H1 (cell line): ENCODE data around the gene TMEM40. TPM values are rescaled to one million over a fixed set of nuclear protein-coding genes. Genes with fewer than 3 reads are reported as not detected.

Experiments
- CTCF ChIA-PET: fragments of 300-600 bp; sonication (Branson Sonifier 250); formaldehyde crosslinking; loops from one replicate; lab custom pipeline; 2021; ENCODE audit not compliant: partially characterized antibody; lab: Charles Lee
- POLR2A ChIA-PET: fragments of 300-600 bp; sonication (Branson Sonifier 250); formaldehyde crosslinking; loops from one replicate; lab custom pipeline; 2021; ENCODE audit warnings: inconsistent platforms; ENCODE audit not compliant: partially characterized antibody; lab: Charles Lee
- DNase-seq, 2 experiments: peaks; one replicate each; pipeline versions ENCODE4 v3.0.0 to v3.0.0-alpha.2; 2010 to 2022; ENCODE audit warnings: low spot score in 2 of 2, low read depth in 1 of 2, mixed read lengths in 1 of 2
- FAIRE-seq: peaks from 2 replicates; lab custom pipeline; 2011; peaks lifted over from hg19 to GRCh38; lab: Jason Lieb, UNC
- H2AFZ ChIP-seq: 2 replicates; pipeline ENCODE4 v1.8.1; 2012; ENCODE audit warnings: low read length, inconsistent platforms
- H2AK5ac ChIP-seq: 2 replicates; pipeline ENCODE4 v1.6.1; 2013; ENCODE audit warnings: low read depth, low read length
- H2BK120ac ChIP-seq: replicated peaks from 2 replicates; pipeline ENCODE3; 2013; ENCODE audit warnings: low read depth, low read length, inconsistent platforms
- H2BK12ac ChIP-seq: 2 replicates; pipeline ENCODE4 v1.6.1; 2013; ENCODE audit warnings: low read depth, low read length
- H2BK15ac ChIP-seq: 2 replicates; pipeline ENCODE4 v1.6.1; 2013; ENCODE audit warnings: low read length
- H2BK20ac ChIP-seq: 2 replicates; pipeline ENCODE4 v1.6.1; 2013; ENCODE audit warnings: low read length
- H2BK5ac ChIP-seq: 2 replicates; pipeline ENCODE4 v1.6.1; 2013; ENCODE audit warnings: low read depth, low read length
- H3K14ac ChIP-seq: 2 replicates; pipeline ENCODE4 v1.6.1; 2013; ENCODE audit warnings: inconsistent platforms; ENCODE audit not compliant: insufficient read length
- H3K18ac ChIP-seq: 2 replicates; pipeline ENCODE4 v1.6.1; 2013; ENCODE audit warnings: low read length; ENCODE audit errors: extremely low read depth
- H3K23ac ChIP-seq: 2 replicates; pipeline ENCODE4 v1.6.1; 2013; ENCODE audit warnings: inconsistent platforms; ENCODE audit not compliant: insufficient read length
- H3K23me2 ChIP-seq: 2 replicates; pipeline ENCODE4 v1.6.1; 2013; ENCODE audit warnings: low read depth, low read length
- H3K27ac ChIP-seq: 2 replicates; pipeline ENCODE4 v1.6.1; 2011; ENCODE audit warnings: low read depth, low read length, inconsistent platforms
- H3K27me3 ChIP-seq, 4 experiments: replicated peaks in 1 of 4; 1 replicate in 1 of 4; 2 replicates in 3 of 4; pipeline versions ENCODE4 v1.6.1 to v1.8.1; 2011 to 2013; ENCODE audit warnings: low read length in 3 of 4, mild to moderate bottlenecking in 3 of 4, inconsistent platforms in 2 of 4, mixed read lengths in 2 of 4, moderate library complexity in 1 of 4; ENCODE audit not compliant: control insufficient read depth in 3 of 4, insufficient read depth in 3 of 4; ENCODE audit errors: extremely low read depth in 1 of 4
- H3K36me3 ChIP-seq, 4 experiments: 2 replicates each; pipeline versions ENCODE4 v1.6.1 to v1.8.1; 2011 to 2013; ENCODE audit warnings: mild to moderate bottlenecking in 4 of 4, low read length in 3 of 4, moderate library complexity in 2 of 4, control low read depth in 1 of 4, inconsistent platforms in 1 of 4; ENCODE audit not compliant: insufficient read depth in 4 of 4, control insufficient read depth in 2 of 4
- H3K4ac ChIP-seq: replicated peaks from 2 replicates; pipeline ENCODE3; 2013; ENCODE audit warnings: low read length, low read depth, mixed read lengths, inconsistent platforms; ENCODE audit not compliant: insufficient read length
- H3K4me1 ChIP-seq, 4 experiments: replicated peaks in 1 of 4; 1 replicate in 1 of 4; 2 replicates in 3 of 4; pipeline versions ENCODE4 v1.6.1 to v1.8.1; 2011 to 2013; ENCODE audit warnings: low read length in 3 of 4, inconsistent platforms in 2 of 4, mixed read lengths in 1 of 4; ENCODE audit not compliant: insufficient read depth in 4 of 4, control insufficient read depth in 3 of 4
- H3K4me2 ChIP-seq, 2 experiments: 2 replicates each; pipeline versions ENCODE4 v1.6.1 to v1.8.1; 2011 to 2013; ENCODE audit warnings: low read depth in 2 of 2, low read length in 2 of 2, control low read depth in 1 of 2, inconsistent platforms in 1 of 2, mild to moderate bottlenecking in 1 of 2; ENCODE audit not compliant: insufficient read depth in 1 of 2
- H3K4me3 ChIP-seq, 4 experiments: fragments of 200-600, 300-600 bp in 1 of 4; sonication (generic), shearing (Covaris generic), sonication (Bioruptor Twin) in 1 of 4; 2 replicates each; pipeline versions ENCODE4 v1.5.1 to v1.8.1; 2011 to 2016; ENCODE audit warnings: low read length in 4 of 4, low read depth in 3 of 4, control low read depth in 2 of 4, inconsistent platforms in 2 of 4, mild to moderate bottlenecking in 2 of 4, mixed read lengths in 1 of 4, moderate library complexity in 1 of 4; ENCODE audit not compliant: insufficient read depth in 2 of 4; ENCODE audit errors: extremely low read depth in 1 of 4
- H3K56ac ChIP-seq: replicated peaks from 2 replicates; pipeline ENCODE3; 2013; ENCODE audit warnings: low read depth, mild to moderate bottlenecking, mixed read lengths, low read length, inconsistent platforms; ENCODE audit not compliant: insufficient read length
- H3K79me1 ChIP-seq: 2 replicates; pipeline ENCODE4 v1.6.1; 2013; ENCODE audit warnings: low read depth, low read length, control low read depth
- H3K79me2 ChIP-seq, 2 experiments: 2 replicates each; pipeline versions ENCODE4 v1.6.1 to v1.8.1; 2012 to 2013; ENCODE audit warnings: low read length in 2 of 2, mild to moderate bottlenecking in 2 of 2, inconsistent platforms in 1 of 2; ENCODE audit not compliant: insufficient read depth in 2 of 2, control insufficient read depth in 1 of 2
- H3K9ac ChIP-seq, 4 experiments: replicated peaks in 1 of 4; 1 replicate in 1 of 4; 2 replicates in 3 of 4; pipeline versions ENCODE4 v1.6.1 to v1.8.1; 2011 to 2013; ENCODE audit warnings: low read depth in 3 of 4, low read length in 3 of 4, control low read depth in 2 of 4, mild to moderate bottlenecking in 2 of 4, moderate library complexity in 2 of 4, inconsistent platforms in 1 of 4; ENCODE audit errors: extremely low read depth in 1 of 4
- H3K9me3 ChIP-seq, 2 experiments: 2 replicates each; pipeline versions ENCODE4 v1.6.1 to v1.8.1; 2012 to 2013; ENCODE audit warnings: mild to moderate bottlenecking in 2 of 2, moderate library complexity in 2 of 2, control low read depth in 1 of 2, inconsistent platforms in 1 of 2, low read depth in 1 of 2, low read length in 1 of 2, mixed read lengths in 1 of 2; ENCODE audit not compliant: insufficient read depth in 2 of 2
- H4K20me1 ChIP-seq, 2 experiments: replicated peaks in 1 of 2; 2 replicates each; pipeline versions ENCODE3 to v1.8.1; 2011 to 2013; ENCODE audit warnings: inconsistent platforms in 2 of 2, low read length in 2 of 2, mild to moderate bottlenecking in 1 of 2; ENCODE audit not compliant: insufficient read depth in 2 of 2, control insufficient read depth in 1 of 2
- H4K5ac ChIP-seq: 2 replicates; pipeline ENCODE4 v1.6.1; 2013; ENCODE audit warnings: low read length, low read depth, mixed read lengths, inconsistent platforms; ENCODE audit not compliant: insufficient read length
- H4K8ac ChIP-seq: 2 replicates; pipeline ENCODE4 v1.8.0; 2013; ENCODE audit warnings: mild to moderate bottlenecking, moderate library complexity, low read length, inconsistent platforms; ENCODE audit not compliant: insufficient read depth; ENCODE audit errors: extremely low read depth
- H4K91ac ChIP-seq: replicated peaks from 2 replicates; pipeline ENCODE3; 2013; ENCODE audit warnings: low read length, mixed read lengths, inconsistent platforms; ENCODE audit not compliant: insufficient read length
- ATF2 ChIP-seq: IDR thresholded peaks from 2 replicates; pipeline ENCODE4 v1.6.1; 2012; ENCODE audit warnings: low read length, inconsistent platforms
- ATF3 ChIP-seq: IDR thresholded peaks from 2 replicates; pipeline ENCODE4 v1.6.1; 2011; ENCODE audit warnings: low read depth, mild to moderate bottlenecking, low read length; ENCODE audit not compliant: insufficient read depth
- CBX8 ChIP-seq: fragments of 300-800, 300-1000 bp; sonication (generic); IDR thresholded peaks from 2 replicates; pipeline ENCODE4 v1.7.1; 2016; ENCODE audit warnings: low read depth, low read length, borderline replicate concordance
- GABPA ChIP-seq: IDR thresholded peaks from 2 replicates; pipeline ENCODE4 v1.6.1; 2011; ENCODE audit warnings: mild to moderate bottlenecking, low read length, moderate library complexity, borderline replicate concordance; ENCODE audit not compliant: insufficient read depth
- GTF2F1 ChIP-seq: IDR thresholded peaks from 2 replicates; pipeline ENCODE4 v1.6.1; 2012; ENCODE audit warnings: low read depth, low read length, improper control_type of control experiment, borderline replicate concordance
- KDM1A ChIP-seq: fragments of 200-600, 300-600 bp; sonication (generic); IDR thresholded peaks from 2 replicates; pipeline ENCODE4 v1.7.1; 2016; ENCODE audit warnings: mild to moderate bottlenecking, low read length, borderline replicate concordance
- POLR2A ChIP-seq, 2 experiments: IDR thresholded peaks; 1 replicate in 1 of 2; 2 replicates in 1 of 2; pipeline ENCODE4 v1.6.1; 2011; ENCODE audit warnings: low read depth in 2 of 2, low read length in 2 of 2, mild to moderate bottlenecking in 2 of 2; ENCODE audit errors: control extremely low read depth in 1 of 2
- YY1 ChIP-seq: IDR thresholded peaks from 2 replicates; pipeline ENCODE4 v1.6.1; 2011; ENCODE audit warnings: low read depth, mild to moderate bottlenecking, low read length
- WGBS, 2 experiments: shearing (Covaris generic) in 1 of 2; methylation state at CpG; one replicate each; pipeline versions ENCODE4 v1.1.6 to v1.1.7; 2013 to 2015; ENCODE audit warnings: low lambda C conversion rate in 2 of 2, mixed read lengths in 2 of 2, inconsistent platforms in 1 of 2, low coverage in 1 of 2, missing lambda C conversion rate in 1 of 2; ENCODE audit not compliant: insufficient replicate concordance in 2 of 2, insufficient coverage in 1 of 2, insufficient read length in 1 of 2; ENCODE audit errors: extremely low coverage in 1 of 2, missing lambda C conversion rate in 1 of 2; 5-methylcytosine and 5-hydroxymethylcytosine counted together
- polyA plus RNA-seq, 7 experiments: library from polyadenylated mRNA; depleted of rRNA in 3 of 7; stranded (reverse) in 5 of 7; unstranded in 2 of 7; fragments of >200 nt in 5 of 7; fragments of 200-250 nt in 2 of 7; gene quantifications; 1 replicate in 5 of 7; 2 replicates in 1 of 7; 4 replicates in 1 of 7; pipeline versions ENCODE4 v1.2.1 to v1.2.3, GENCODE V29; 2011 to 2013; ENCODE audit warnings: missing spikeins in 2 of 7, mixed read lengths in 2 of 7
- total RNA-seq: library from RNA; stranded (reverse); fragmentation: NEBNext Ultra II Directional; extraction: Animal tissue kit (Norgen Biotek cat#: 25700); gene quantifications from 2 replicates; pipeline ENCODE4 v1.2.1, GENCODE V29; 2021

The TMEM40 gene
- total and polyA plus RNA-seq, 2 of the 8 experiments (the other 6 are each of a cell fraction or from before 2014, with no cell fraction given): 0.18 TPM; not detected in 1

- Histone ChIP-seq H3K4me3 (no peak overlapping the region), H3K27ac (no peak overlapping the region), H3K14ac (no peak overlapping the region), H2AFZ (no peak overlapping the region), H2BK15ac (0 out of 2 replicates have a peak overlapping the region, but pooled peaks have one; percentile 23), H3K23ac (no peak overlapping the region), H3K36me3 (peaks cover 0 to 12% (median 3%) of the 10 kb centered on the region in 4 experiments; a peak in 5 of 8 replicates), H4K91ac (no peak overlapping the region), H2AK5ac (no peak overlapping the region), H3K18ac (no peak overlapping the region), H3K9ac (no peak overlapping the region), H3K4me2 (no peak overlapping the region), H3K79me2 (no peaks in the 10 kb centered on the region), H2BK12ac (no peak overlapping the region), H2BK120ac (no peak overlapping the region), H3K9me3 (no peaks in the 10 kb centered on the region), H4K20me1 (no peaks in the 10 kb centered on the region), H3K56ac (no peak overlapping the region), H2BK20ac (no peak overlapping the region), H2BK5ac (no peak overlapping the region), H3K23me2 (peaks cover 3% of the 10 kb centered on the region; the same call in 1 of the 2 replicates), H3K4ac (no peak overlapping the region), H3K4me1 (peaks cover 0 to 8% (median 4%) of the 10 kb centered on the region in 4 experiments; a peak in 4 of 7 replicates), H3K27me3 (no peaks in the 10 kb centered on the region), H4K5ac (no peak overlapping the region), H4K8ac (0 out of 2 replicates have a peak overlapping the region, but pooled peaks have one; percentile 31), H3K79me1 (no peaks in the 10 kb centered on the region)
- TF ChIP-seq KDM1A (no peak), CBX8 (no peak), GTF2F1 (no peak), YY1 (no peak), ATF3 (no peak), POLR2A (IDR thresholded peaks at IDR 0.05; ENCODE audit: control extremely low read depth in 1 of 2, low read depth in 2 of 2, low read length in 2 of 2) (no peak), ATF2 (no peak), GABPA (no peak)
- no peak for DNase-seq
- 82% methylated on average over 7 of the region's 7 CpGs; no CpG with 5 or more reads in 1 of the 2 experiments for WGBS, 2 experiments
- FAIRE-seq: no peak
- ChIA-PET CTCF (interaction anchor here (0.9 to 5.1 kb wide), 16 partner anchors 8 to 187 kb away, joined by 3 to 54 read pairs (median 4); partner anchors contain the start of genes CAND2 and RPL32), POLR2A (interaction anchor here (0.9 to 28.5 kb wide), 6 partner anchors 9 to 251 kb away, joined by 3 to 661 read pairs (median 4); partner anchors contain the start of genes CAND2, MKRN2 and RPL32)
Measured at GRCh38 chr3:12807601-12808359, 48.7 kb upstream of the TMEM40 start.
